HG02973 (cell line): Measurements from ENCODE around the gene ZNF729.
"Not testable (repeated sequence)": the region's sequence is repeated elsewhere in the genome, so short reads cannot be mapped to it uniquely, and the experiment has no call there.

Experiments
- ATAC-seq: cut with Tn5 transposase; IDR thresholded peaks from one replicate; pipeline ENCODE4 v1.9.1; 2021; ENCODE audit warnings: moderate library complexity; ENCODE audit not compliant: unreplicated experiment

The ZNF729 gene

GRCh38 chr19:22286151-22286810 lies at the start of gene ZNF729:
Gene ZNF729, plus strand, starts transcription at chr19:22286441. Its CDS starts 85 bp downstream, at chr19:22286526.
- ATAC-seq: no peak

DNA sequence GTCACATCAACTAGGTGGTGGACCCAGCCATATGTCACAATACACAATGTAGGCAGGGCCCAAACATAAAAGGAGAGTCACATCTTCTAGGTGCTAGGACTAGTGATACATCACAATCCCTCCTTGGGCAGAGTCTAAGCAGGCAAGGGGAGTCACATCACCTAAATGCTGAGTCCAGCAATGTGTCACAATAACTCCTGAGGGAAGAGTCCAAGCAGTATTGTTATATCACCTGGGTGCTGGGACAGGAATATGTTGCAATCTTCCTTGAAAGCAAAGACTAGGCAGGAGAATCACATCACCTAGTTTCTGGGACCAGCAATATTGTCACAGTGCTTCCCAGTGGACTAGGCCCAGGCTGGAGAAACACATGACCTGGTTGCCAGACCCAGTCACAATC lies 29.4 kb upstream of the ZNF729 start:
- ATAC-seq: no peak

GRCh38 chr19:22257381-22257780 lies 28.9 kb upstream of the ZNF729 start:
- no peak for ATAC-seq

GRCh38 chr19:22257916-22258315 lies 28.3 kb upstream of the ZNF729 start:
- no peak for ATAC-seq

DNA sequence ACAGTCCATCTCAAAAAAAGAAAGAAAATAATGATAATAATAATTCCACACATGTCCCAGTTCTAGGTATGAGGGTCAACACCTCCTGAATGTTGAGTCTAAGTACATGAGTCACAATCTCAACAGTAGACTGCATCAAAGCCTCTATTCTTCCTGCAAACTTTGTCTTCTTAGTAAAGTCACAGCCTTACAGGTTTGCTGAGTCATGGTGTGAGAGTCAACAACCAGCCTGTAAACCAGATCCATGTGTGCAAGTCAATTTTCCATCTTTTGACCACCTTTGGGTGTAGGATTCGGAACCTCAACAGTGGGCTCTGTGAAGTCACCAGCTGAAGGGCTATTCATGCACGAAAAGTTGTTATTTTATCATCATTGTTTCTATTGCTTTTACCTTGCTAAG lies 25.7 kb upstream of the ZNF729 start:
- no peak for ATAC-seq

- ATAC-seq: no peak
These were observed 24.6 kb upstream of the ZNF729 start for GRCh38 chr19:22261596-22261995.

- no peak for ATAC-seq
These were observed 23.1 kb upstream of the ZNF729 start for GRCh38 chr19:22263121-22263520.

DNA sequence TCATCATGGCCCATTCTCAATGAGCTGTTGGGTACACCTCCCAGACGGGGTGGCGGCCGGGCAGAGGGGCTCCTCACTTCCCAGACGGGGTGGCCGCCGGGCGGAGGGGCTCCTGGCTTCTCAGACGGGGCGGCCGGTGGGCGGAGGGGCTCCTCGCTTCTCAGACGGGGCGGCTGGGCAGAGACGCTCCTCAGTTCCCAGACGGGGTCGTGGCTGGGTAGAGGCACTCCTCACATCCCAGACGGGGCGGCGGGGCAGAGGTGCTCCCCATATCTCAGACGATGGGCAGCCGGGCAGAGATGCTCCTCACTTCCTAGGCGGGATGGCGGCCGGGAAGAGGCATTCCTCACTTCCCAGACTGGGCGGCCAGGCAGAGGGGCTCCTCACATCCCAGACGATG lies 35.3 kb downstream of the ZNF729 start:
- ATAC-seq: not testable (repeated sequence)

GRCh38 chr19:22326219-22326618 lies 40.0 kb downstream of the ZNF729 start:
- no peak for ATAC-seq

DNA sequence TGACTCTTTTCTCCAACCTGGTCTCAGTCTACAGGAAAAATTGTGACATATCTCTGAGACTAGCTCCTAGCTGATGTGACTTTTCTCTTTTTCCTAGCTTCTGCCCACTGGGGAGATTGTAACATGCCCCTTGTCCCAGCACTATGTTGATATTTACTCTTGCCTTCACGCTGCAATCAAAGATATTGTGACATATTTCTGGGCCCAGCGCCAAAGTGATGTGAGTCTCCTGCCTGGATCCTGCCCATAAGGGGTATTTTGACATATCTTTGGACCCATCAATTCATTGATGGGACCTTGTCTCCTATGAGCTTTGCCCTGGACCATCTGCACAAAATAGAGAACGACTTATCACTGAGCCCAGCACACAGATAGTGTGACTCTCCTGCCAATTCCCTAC lies 41.1 kb downstream of the ZNF729 start:
- ATAC-seq: no peak

GRCh38 chr19:22331521-22331920 lies 45.3 kb downstream of the ZNF729 start:
- ATAC-seq: no peak

- ATAC-seq: no peak
These were observed 46.7 kb downstream of the ZNF729 start for GRCh38 chr19:22332924-22333323.

DNA sequence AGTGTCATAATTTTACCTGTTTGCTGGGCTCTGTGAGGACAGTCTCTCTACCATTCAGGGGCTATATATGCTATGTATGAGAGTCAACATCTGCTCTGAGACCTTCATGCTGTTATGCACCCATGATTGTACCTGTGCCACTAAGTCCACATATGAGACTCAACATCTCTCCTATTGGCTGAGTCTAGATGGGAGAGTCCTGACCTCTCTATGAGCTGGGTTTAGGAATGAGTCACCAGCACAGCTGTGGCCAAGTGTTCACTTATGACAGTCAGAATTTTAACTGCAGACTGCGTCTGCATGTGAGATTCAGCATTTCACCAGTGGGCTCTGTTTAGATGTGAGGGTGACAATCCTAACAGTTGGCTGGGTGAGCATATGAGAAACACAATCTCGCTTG lies 49.5 kb downstream of the ZNF729 start:
- ATAC-seq: no peak

DNA sequence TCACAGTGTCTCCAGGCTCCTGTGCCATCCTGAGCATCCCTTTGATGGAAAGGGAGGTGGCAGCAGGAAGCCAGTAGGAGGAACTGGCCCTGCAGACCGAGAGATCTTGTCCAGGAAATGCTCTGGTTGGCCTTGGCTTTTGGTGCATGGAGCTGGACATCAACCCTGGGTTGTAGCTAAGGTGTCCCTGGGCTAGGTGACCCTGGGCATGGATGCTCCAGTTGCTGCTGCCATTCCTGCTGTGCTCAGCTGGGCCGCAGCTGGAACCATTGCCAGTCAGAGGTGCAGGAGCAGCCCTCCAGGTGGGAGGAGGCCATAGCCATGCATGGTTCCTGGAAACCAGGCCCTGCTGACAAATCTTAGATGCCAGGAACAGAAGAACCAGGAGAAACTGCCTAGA lies 68.4 kb downstream of the ZNF729 start:
- no peak for ATAC-seq
